Thyroid gland (tissue), 4 donors: ENCODE measurements around the gene KRTAP10-10. TPM values are rescaled to one million over a fixed set of nuclear protein-coding genes. Genes with fewer than 3 reads are reported as not detected.

Experiments used
- DNase-seq, 2 donors: peaks; one replicate each; pipeline ENCODE4 v3.0.0-alpha.2; 2019
- H3K27ac ChIP-seq, 3 donors: fragments of 200-600 bp; sonication (generic); 1 replicate in 2 of 3; 2 replicates in 1 of 3; pipeline ENCODE4 v1.5.1; 2016 to 2019; ENCODE audit warnings: mild to moderate bottlenecking in 1 of 3, moderate library complexity in 1 of 3
- H3K27me3 ChIP-seq: fragments of 200-600 bp; sonication (generic); one replicate; pipeline ENCODE4 v1.5.1; 2019
- H3K36me3 ChIP-seq, 2 donors: fragments of 200-600 bp; sonication (generic); one replicate each; pipeline ENCODE4 v1.5.1; 2016 to 2019
- H3K4me1 ChIP-seq, 2 donors: fragments of 200-600 bp; sonication (generic); one replicate each; pipeline ENCODE4 v1.5.1; 2017 to 2019
- H3K4me3 ChIP-seq, 3 donors: fragments of 200-600 bp; sonication (generic); replicated peaks in 1 of 3; 1 replicate in 2 of 3; 2 replicates in 1 of 3; pipeline ENCODE4 v1.5.1; 2016; ENCODE audit warnings: mild to moderate bottlenecking in 1 of 3
- H3K9me3 ChIP-seq: fragments of 200-600 bp; sonication (generic); one replicate; pipeline ENCODE4 v1.5.1; 2017
- POLR2A ChIP-seq, 2 donors: fragments of 450-650 bp; IDR thresholded peaks; one replicate each; pipeline ENCODE4 v1.6.1; 2017; ENCODE audit warnings: antibody characterized with exemption in 2 of 2, mild to moderate bottlenecking in 2 of 2, moderate library complexity in 1 of 2
- WGBS, 2 donors: methylation state at CpG; one replicate each; pipeline ENCODE4 v1.1.5; 2017; 5-methylcytosine and 5-hydroxymethylcytosine counted together
- intact Hi-C: fragments of 100-400 bp; cut with DNase I; formaldehyde crosslinking; loops from one replicate; pipeline ENCODE4 v1.15.1; 2023
- total RNA-seq, 4 donors: library from RNA; depleted of rRNA; stranded (reverse); fragments of >200 nt; gene quantifications; one replicate each; pipeline ENCODE4 v1.2.3, GENCODE V29; 2016
- TF ChIP-seq, protein P1 (sequence below), 6 experiments: fragments of 200-600 bp in 3 of 6; fragments of 450-650 bp in 3 of 6; sonication (generic) in 3 of 6; IDR thresholded peaks; one replicate each; pipeline ENCODE4 v1.5.1; 2016 to 2019; ENCODE audit warnings: antibody characterized with exemption in 6 of 6, mild to moderate bottlenecking in 2 of 6, inconsistent platforms in 1 of 6, moderate library complexity in 1 of 6

The KRTAP10-10 gene
- total RNA-seq, 4 donors from 2014 or later: not detected

- intact Hi-C loops: no loop called here
- Histone ChIP-seq H3K9me3 (no peaks in the 10 kb centered on the region), H3K36me3 (no peaks in the 10 kb centered on the region), H3K27ac (no peak overlapping the region), H3K4me1 (no peaks in the 10 kb centered on the region), H3K4me3 (no peak overlapping the region), H3K27me3 (no peaks in the 10 kb centered on the region)
- no peak for DNase-seq
- TF ChIP-seq, protein P1, sequence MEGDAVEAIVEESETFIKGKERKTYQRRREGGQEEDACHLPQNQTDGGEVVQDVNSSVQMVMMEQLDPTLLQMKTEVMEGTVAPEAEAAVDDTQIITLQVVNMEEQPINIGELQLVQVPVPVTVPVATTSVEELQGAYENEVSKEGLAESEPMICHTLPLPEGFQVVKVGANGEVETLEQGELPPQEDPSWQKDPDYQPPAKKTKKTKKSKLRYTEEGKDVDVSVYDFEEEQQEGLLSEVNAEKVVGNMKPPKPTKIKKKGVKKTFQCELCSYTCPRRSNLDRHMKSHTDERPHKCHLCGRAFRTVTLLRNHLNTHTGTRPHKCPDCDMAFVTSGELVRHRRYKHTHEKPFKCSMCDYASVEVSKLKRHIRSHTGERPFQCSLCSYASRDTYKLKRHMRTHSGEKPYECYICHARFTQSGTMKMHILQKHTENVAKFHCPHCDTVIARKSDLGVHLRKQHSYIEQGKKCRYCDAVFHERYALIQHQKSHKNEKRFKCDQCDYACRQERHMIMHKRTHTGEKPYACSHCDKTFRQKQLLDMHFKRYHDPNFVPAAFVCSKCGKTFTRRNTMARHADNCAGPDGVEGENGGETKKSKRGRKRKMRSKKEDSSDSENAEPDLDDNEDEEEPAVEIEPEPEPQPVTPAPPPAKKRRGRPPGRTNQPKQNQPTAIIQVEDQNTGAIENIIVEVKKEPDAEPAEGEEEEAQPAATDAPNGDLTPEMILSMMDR (IDR thresholded peaks at IDR 0.05): no peak
- TF ChIP-seq POLR2A (IDR thresholded peaks at IDR 0.05): no peak
- 82 to 88% methylated on average over 17 to 23 of the region's 23 CpGs for WGBS, 2 donors
These were observed 35.3 kb upstream of the KRTAP10-10 start for GRCh38 chr21:44601596-44602462.

DNA sequence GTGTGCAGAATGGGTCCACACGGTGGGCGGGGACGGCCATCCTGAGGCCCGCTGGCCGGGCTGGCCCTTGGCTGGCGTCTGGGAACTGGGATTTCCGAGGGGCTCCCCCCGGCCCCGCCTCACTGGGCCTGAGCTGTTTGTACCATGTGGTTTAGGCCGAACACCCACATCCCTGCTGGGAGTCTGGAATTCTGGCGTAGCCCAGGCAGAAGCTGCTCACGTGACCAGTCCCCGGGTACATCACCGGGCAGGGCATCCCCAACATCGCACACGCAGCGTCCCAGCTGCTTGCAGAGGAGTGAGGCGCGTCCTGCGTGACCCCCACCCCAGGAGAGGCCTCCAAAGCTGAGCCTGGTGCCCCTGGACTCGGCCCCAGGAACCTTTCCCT is 34.7 kb upstream of the KRTAP10-10 start:
- Histone ChIP-seq H3K27me3 (no peaks in the 10 kb centered on the region), H3K27ac (no peak overlapping the region), H3K9me3 (no peaks in the 10 kb centered on the region), H3K4me3 (no peak overlapping the region), H3K36me3 (no peaks in the 10 kb centered on the region), H3K4me1 (no peaks in the 10 kb centered on the region)
- TF ChIP-seq POLR2A (IDR thresholded peaks at IDR 0.05): no peak
- 65 to 92% methylated on average over 4 to 15 of the region's 21 CpGs for WGBS, 2 donors
- intact Hi-C loops: no loop called here
- no peak for DNase-seq

GRCh38 chr21:44603109-44603875 is 33.9 kb upstream of the KRTAP10-10 start:
- intact Hi-C loops: no loop called here
- 56 to 61% methylated on average over 15 to 17 of the region's 17 CpGs for WGBS, 2 donors
- TF ChIP-seq, protein P1 (IDR thresholded peaks at IDR 0.05): no peak
- no peak for TF ChIP-seq POLR2A (IDR thresholded peaks at IDR 0.05)
- Histone ChIP-seq H3K4me3 (no peak overlapping the region), H3K27ac (no peak overlapping the region), H3K9me3 (no peaks in the 10 kb centered on the region), H3K36me3 (no peaks in the 10 kb centered on the region), H3K4me1 (no peaks in the 10 kb centered on the region), H3K27me3 (no peaks in the 10 kb centered on the region)
- DNase-seq: no peak

- Histone ChIP-seq H3K4me3 (no peak overlapping the region), H3K36me3 (no peaks in the 10 kb centered on the region), H3K27ac (no peak overlapping the region), H3K4me1 (no peaks in the 10 kb centered on the region), H3K9me3 (no peaks in the 10 kb centered on the region), H3K27me3 (no peaks in the 10 kb centered on the region)
- no peak for DNase-seq
- WGBS, 2 donors: 88 to 96% methylated on average over 8 of the region's 8 CpGs
- intact Hi-C loops: no loop called here
- TF ChIP-seq POLR2A (IDR thresholded peaks at IDR 0.05): no peak
- TF ChIP-seq, protein P1 (IDR thresholded peaks at IDR 0.05): no peak
These were observed 33.2 kb upstream of the KRTAP10-10 start for GRCh38 chr21:44603911-44604310.

- H3K27me3 ChIP-seq: no peaks in the 10 kb centered on the region
- H3K4me3 ChIP-seq: no peak overlapping the region
- no peak for DNase-seq
- no peaks in the 10 kb centered on the region for H3K4me1 ChIP-seq
- H3K36me3 ChIP-seq: no peaks in the 10 kb centered on the region
- H3K27ac ChIP-seq: no peak overlapping the region
- 79 to 83% methylated on average over 4 of the region's 4 CpGs for WGBS, 2 donors
- intact Hi-C loops: no loop called here
- H3K9me3 ChIP-seq: no peaks in the 10 kb centered on the region
- no peak for TF ChIP-seq POLR2A (IDR thresholded peaks at IDR 0.05)
- TF ChIP-seq, protein P1 (IDR thresholded peaks at IDR 0.05): no peak
These were observed 30.7 kb upstream of the KRTAP10-10 start for GRCh38 chr21:44606495-44606894.
